Progenitor cell of endocrine pancreas (in vitro differentiated cells): ENCODE data around the gene NEDD8. TPM values are rescaled to one million over a fixed set of nuclear protein-coding genes. Genes with fewer than 3 reads are reported as not detected.

ENCODE experiments used
- DNase-seq: peaks from one replicate; pipeline ENCODE4 v3.0.0; 2021; ENCODE audit warnings: low spot score; ENCODE audit not compliant: unreplicated experiment
- H3K27ac Mint-ChIP-seq: 2 replicates; pipeline ENCODE4 v1.8.0; 2021; ENCODE audit warnings: mild to moderate bottlenecking, moderate library complexity, mixed read lengths
- H3K27me3 Mint-ChIP-seq: 2 replicates; pipeline ENCODE4 v1.8.0; 2021; ENCODE audit warnings: mixed read lengths
- H3K36me3 Mint-ChIP-seq: 2 replicates; pipeline ENCODE4 v1.8.0; 2022; ENCODE audit warnings: mixed read lengths; ENCODE audit not compliant: insufficient read depth
- H3K4me1 Mint-ChIP-seq: 2 replicates; pipeline ENCODE4 v1.8.0; 2021; ENCODE audit warnings: low read depth, mixed read lengths
- H3K4me3 Mint-ChIP-seq: 2 replicates; pipeline ENCODE4 v1.8.0; 2021; ENCODE audit warnings: low read depth, mild to moderate bottlenecking, moderate library complexity, mixed read lengths
- H3K9me3 Mint-ChIP-seq: 2 replicates; pipeline ENCODE4 v1.8.0; 2021; ENCODE audit warnings: low read depth, mixed read lengths
- total RNA-seq: library from RNA; stranded (reverse); gene quantifications from 2 replicates; pipeline ENCODE4 v1.2.1, GENCODE V29; 2021
- TF ChIP-seq, protein P1 (sequence below): fragments of 200-600 bp; sonication (generic); IDR thresholded peaks from one replicate; pipeline ENCODE4 v1.5.0; 2021; ENCODE audit warnings: antibody characterized with exemption, mild to moderate bottlenecking; ENCODE audit not compliant: unreplicated experiment

The NEDD8 gene
- total RNA-seq, 1 donor from 2014 or later: 161 TPM

DNA sequence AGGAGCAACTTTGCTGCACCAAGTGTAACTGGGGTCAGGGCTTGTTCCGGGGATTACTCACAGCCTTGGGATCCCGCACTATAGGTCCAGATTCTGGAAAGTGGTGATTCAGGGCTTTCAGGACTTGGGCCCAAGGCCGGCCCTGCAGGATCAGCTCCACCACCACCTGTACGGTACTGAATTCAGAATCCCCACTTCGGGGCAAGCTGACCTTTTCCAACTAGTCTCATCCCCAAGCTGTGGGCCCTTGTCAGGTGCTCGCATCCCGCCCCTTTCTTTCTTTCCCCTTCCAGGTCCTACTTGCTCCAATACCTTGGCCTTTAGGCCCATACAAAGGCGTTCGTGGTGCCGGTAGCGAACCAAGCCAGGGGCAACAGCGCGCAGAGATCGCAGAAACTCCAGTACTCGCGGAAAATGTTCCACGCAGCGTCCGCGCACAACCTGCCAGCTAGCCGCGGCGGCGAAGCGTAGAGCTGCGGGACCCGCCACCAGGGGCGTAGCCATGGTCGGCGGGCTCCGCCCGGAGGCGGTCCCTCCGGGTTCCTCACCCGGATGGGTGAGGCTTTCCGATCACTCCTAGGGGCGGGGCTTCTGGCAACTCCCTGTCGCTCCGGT is 9.8 kb upstream of the NEDD8 start:
- H3K9me3 Mint-ChIP-seq: no peaks in the 10 kb centered on the region
- H3K4me3 Mint-ChIP-seq: peak overlapping the region; percentile 97
- no peaks in the 10 kb centered on the region for H3K27me3 Mint-ChIP-seq
- H3K36me3 Mint-ChIP-seq: peaks cover 18% of the 10 kb centered on the region
- H3K27ac Mint-ChIP-seq: peak overlapping the region; percentile 99
- peak; percentile 76 for DNase-seq
- peaks cover 11% of the 10 kb centered on the region for H3K4me1 Mint-ChIP-seq
- TF ChIP-seq, protein P1, sequence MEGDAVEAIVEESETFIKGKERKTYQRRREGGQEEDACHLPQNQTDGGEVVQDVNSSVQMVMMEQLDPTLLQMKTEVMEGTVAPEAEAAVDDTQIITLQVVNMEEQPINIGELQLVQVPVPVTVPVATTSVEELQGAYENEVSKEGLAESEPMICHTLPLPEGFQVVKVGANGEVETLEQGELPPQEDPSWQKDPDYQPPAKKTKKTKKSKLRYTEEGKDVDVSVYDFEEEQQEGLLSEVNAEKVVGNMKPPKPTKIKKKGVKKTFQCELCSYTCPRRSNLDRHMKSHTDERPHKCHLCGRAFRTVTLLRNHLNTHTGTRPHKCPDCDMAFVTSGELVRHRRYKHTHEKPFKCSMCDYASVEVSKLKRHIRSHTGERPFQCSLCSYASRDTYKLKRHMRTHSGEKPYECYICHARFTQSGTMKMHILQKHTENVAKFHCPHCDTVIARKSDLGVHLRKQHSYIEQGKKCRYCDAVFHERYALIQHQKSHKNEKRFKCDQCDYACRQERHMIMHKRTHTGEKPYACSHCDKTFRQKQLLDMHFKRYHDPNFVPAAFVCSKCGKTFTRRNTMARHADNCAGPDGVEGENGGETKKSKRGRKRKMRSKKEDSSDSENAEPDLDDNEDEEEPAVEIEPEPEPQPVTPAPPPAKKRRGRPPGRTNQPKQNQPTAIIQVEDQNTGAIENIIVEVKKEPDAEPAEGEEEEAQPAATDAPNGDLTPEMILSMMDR: peak; percentile 64

DNA sequence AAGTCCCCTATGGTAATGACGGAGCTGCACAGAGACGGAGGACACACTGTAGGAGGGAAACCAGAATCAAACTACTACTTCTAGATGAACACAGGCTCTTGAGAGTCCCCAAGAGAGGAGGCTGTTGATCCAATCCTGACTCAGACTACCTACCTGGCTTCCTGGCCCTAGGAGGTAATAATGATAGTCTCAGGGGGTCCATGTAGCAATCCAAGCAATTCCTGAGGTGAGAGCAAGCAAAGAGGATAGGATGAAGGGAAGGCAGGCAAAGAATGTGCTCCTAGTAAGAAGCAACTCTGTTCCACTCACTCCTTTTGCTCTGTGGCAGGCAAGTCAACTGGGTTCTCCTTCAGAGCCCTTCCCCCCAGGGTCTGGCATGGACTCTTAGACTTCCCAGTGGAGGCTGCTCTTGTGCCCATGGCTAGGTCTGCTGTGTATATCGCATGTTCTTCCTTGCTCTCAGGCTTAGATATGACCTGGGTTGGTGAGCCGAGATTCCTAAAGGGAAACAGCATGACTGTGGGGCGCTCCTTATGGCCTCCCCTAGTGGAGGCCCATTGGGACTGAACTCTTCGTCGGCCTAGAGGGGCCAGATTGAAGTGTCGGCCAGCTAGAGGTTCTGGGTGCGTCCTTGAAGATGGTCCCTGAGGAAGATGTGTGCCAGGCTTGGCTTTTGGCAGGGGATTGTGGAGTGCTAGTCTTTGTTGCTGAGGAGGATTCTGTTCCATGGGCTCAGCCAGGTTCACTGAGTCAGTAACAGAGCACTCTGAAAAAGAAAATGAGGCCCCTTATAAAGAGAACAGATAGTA is 8.1 kb upstream of the NEDD8 start:
- H3K4me1 Mint-ChIP-seq: peaks cover 11% of the 10 kb centered on the region
- H3K36me3 Mint-ChIP-seq: peaks cover 24% of the 10 kb centered on the region
- peak overlapping the region; percentile 97 for H3K4me3 Mint-ChIP-seq
- DNase-seq: no peak
- H3K9me3 Mint-ChIP-seq: no peaks in the 10 kb centered on the region
- no peaks in the 10 kb centered on the region for H3K27me3 Mint-ChIP-seq
- no peak overlapping the region for H3K27ac Mint-ChIP-seq
- TF ChIP-seq, protein P1: no peak

DNA sequence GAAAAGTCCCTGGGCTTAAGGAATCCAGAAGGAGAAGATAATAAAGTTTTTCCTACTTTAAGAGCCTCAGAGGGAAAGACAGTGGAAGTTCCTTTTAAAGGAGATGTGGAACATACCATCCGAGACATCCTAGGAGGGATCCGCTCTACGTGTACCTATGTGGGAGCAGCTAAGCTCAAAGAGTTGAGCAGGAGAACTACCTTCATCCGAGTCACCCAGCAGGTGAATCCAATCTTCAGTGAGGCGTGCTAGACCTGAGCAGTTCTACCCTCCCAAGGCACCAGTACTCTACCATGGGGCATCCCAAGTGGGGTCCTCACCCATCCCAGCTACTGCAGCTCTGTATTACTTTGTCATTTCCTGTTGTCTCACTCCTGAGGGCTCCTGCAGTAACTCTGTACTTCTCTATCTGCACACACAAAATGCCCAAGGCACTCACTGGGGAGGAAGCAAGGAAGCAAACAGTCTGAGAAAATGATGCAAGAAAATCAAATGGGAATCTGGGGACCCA is 6.4 kb upstream of the NEDD8 start:
- H3K4me3 Mint-ChIP-seq: no peak overlapping the region
- no peaks in the 10 kb centered on the region for H3K27me3 Mint-ChIP-seq
- peaks cover 24% of the 10 kb centered on the region for H3K36me3 Mint-ChIP-seq
- TF ChIP-seq, protein P1: no peak
- peaks cover 11% of the 10 kb centered on the region for H3K4me1 Mint-ChIP-seq
- DNase-seq: no peak
- H3K9me3 Mint-ChIP-seq: no peaks in the 10 kb centered on the region
- peak overlapping the region; percentile 65 for H3K27ac Mint-ChIP-seq

DNA sequence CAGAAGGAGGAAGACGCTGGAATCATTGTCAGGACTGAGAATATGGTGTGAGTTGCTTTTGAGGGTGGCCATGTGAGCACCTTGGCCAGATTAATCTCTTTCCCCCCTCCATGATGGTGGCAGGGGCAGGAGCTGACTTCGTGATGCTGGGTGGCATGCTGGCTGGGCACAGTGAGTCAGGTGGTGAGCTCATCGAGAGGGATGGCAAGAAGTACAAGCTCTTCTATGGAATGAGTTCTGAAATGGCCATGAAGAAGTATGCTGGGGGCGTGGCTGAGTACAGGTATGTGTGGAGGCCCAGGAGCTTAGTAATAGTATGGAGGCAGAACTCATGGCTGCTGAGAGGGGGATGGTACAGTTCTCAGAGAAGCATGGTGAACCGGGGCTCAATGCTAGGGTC is 6.0 kb upstream of the NEDD8 start:
- Mint-ChIP-seq H3K36me3 (peaks cover 24% of the 10 kb centered on the region), H3K27ac (peak overlapping the region; percentile 65), H3K9me3 (no peaks in the 10 kb centered on the region), H3K4me3 (no peak overlapping the region), H3K27me3 (no peaks in the 10 kb centered on the region), H3K4me1 (peaks cover 14% of the 10 kb centered on the region)
- TF ChIP-seq, protein P1: no peak
- DNase-seq: no peak

DNA sequence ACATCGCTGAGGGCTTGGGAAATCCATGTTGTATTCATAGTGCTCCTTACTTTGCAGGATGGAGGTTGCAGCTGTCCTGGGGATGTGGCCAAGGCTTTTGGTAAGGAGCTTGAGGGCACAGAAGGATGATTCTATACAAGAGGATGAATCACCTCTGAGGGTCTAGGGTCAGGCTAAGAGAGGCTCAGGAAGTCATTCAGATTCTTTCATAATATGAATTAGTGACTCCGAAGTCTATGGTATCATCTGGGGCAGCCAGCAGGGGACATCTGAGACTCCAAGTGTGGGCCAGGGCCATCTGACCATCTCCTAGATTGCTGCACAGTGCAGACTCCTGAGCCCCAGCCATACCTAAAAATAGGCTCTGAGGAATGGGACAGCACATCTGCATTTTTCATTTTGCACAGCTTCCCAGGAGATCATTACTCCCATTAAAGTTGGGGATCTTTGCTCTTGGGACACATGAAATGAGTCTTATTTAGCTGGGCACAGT is 5.3 kb upstream of the NEDD8 start:
- Mint-ChIP-seq H3K27ac (no peak overlapping the region), H3K4me3 (no peak overlapping the region), H3K36me3 (peaks cover 24% of the 10 kb centered on the region), H3K9me3 (no peaks in the 10 kb centered on the region), H3K27me3 (no peaks in the 10 kb centered on the region), H3K4me1 (peaks cover 12% of the 10 kb centered on the region)
- no peak for DNase-seq
- TF ChIP-seq, protein P1: no peak
